K562 (cell line): ENCODE measurements around the gene TPGS1. TPM values are rescaled to one million over a fixed set of nuclear protein-coding genes. Genes with fewer than 3 reads are reported as not detected.

Source experiments
- ATAC-seq: fragments of 200-7000 bp; cut with Tn5 transposase; 3 replicates; pipeline ENCODE4 v1.9.1; 2020; ENCODE audit warnings: moderate library complexity
- BruUV-seq: library from RNA; stranded (reverse); fragments of 400-500 nt; replicated peaks from 2 replicates; lab custom pipeline; 2021; lab: Mats Ljungman, UMichigan
- CTCF ChIA-PET: fragments of 300-600 bp; formaldehyde crosslinking; extraction: SDS; loops from one replicate; lab custom pipeline; 2021; ENCODE audit warnings: low intra/inter-chr PET ratio; lab: Yijun Ruan, JAX
- POLR2A ChIA-PET: fragments of 300-600, 350-650 bp; sonication (Branson Sonifier 250); formaldehyde crosslinking; extraction: SDS; loops from one replicate; lab custom pipeline; 2021; ENCODE audit warnings: antibody characterized with exemption, inconsistent platforms; lab: Yijun Ruan, JAX
- DNase-seq, 4 experiments: peaks; one replicate each; pipeline versions ENCODE4 v3.0.0 to v3.0.0-alpha.2; 2011 to 2018; ENCODE audit warnings: low spot score in 3 of 4, mixed read lengths in 3 of 4; ENCODE audit errors: extremely low read depth in 1 of 4
- FAIRE-seq: peaks from 2 replicates; lab custom pipeline; 2011; peaks lifted over from hg19 to GRCh38; lab: Jason Lieb, UNC
- H2AFZ ChIP-seq: 2 replicates; pipeline ENCODE4 v1.6.0; 2011; ENCODE audit warnings: low read depth, low read length, control low read depth, inconsistent platforms
- H3K27ac ChIP-seq: fragments of 200-600 bp; 3 replicates; pipeline ENCODE4 v1.8.0; 2011; ENCODE audit warnings: low read depth, mild to moderate bottlenecking, control low read depth, inconsistent platforms, low read length, moderate library complexity, mixed read lengths; ENCODE audit errors: extremely low read depth
- H3K27me3 ChIP-seq, 2 experiments: fragments of 300-600 bp in 1 of 2; 2 replicates in 1 of 2; 3 replicates in 1 of 2; pipeline versions ENCODE4 v1.6.0 to v1.8.0; 2011; ENCODE audit warnings: inconsistent platforms in 2 of 2, low read length in 2 of 2, mild to moderate bottlenecking in 1 of 2, mixed read lengths in 1 of 2, moderate library complexity in 1 of 2; ENCODE audit not compliant: control insufficient read depth in 2 of 2, insufficient read depth in 2 of 2
- H3K36me3 ChIP-seq: fragments of 300-600 bp; 3 replicates; pipeline ENCODE4 v1.8.0; 2011; ENCODE audit warnings: mild to moderate bottlenecking, low read length, inconsistent platforms; ENCODE audit not compliant: control insufficient read depth, insufficient read depth
- H3K4me1 ChIP-seq, 2 experiments: fragments of 200-600 bp in 1 of 2; replicated peaks in 1 of 2; 2 replicates in 1 of 2; 3 replicates in 1 of 2; pipeline versions ENCODE4 v1.5.1 to v1.8.0; 2011; ENCODE audit warnings: inconsistent platforms in 2 of 2, low read length in 2 of 2, mild to moderate bottlenecking in 1 of 2, mixed read lengths in 1 of 2, moderate library complexity in 1 of 2; ENCODE audit not compliant: control insufficient read depth in 2 of 2, insufficient read depth in 2 of 2
- H3K4me2 ChIP-seq: 2 replicates; pipeline ENCODE4 v1.6.1; 2011; ENCODE audit warnings: low read length, control low read depth, inconsistent platforms, mixed read lengths; ENCODE audit not compliant: insufficient read depth
- H3K4me3 ChIP-seq: fragments of 200-600 bp; sonication (generic), shearing (Covaris generic); 2 replicates; pipeline ENCODE4 v1.5.1; 2016; ENCODE audit warnings: control low read depth, inconsistent platforms
- H3K79me2 ChIP-seq: fragments of 200-600 bp; 3 replicates; pipeline ENCODE4 v1.8.0; 2011; ENCODE audit warnings: low read length, inconsistent platforms; ENCODE audit not compliant: control insufficient read depth, insufficient read depth
- H3K9ac ChIP-seq, 2 experiments: 2 replicates each; pipeline versions ENCODE4 v1.6.0 to v1.6.1; 2011; ENCODE audit warnings: low read depth in 2 of 2, low read length in 2 of 2, control low read depth in 1 of 2, inconsistent platforms in 1 of 2, mild to moderate bottlenecking in 1 of 2, mixed read lengths in 1 of 2; ENCODE audit not compliant: insufficient read depth in 1 of 2
- H3K9me1 ChIP-seq: one replicate; pipeline ENCODE4 v1.6.0; 2011; ENCODE audit warnings: inconsistent platforms, mild to moderate bottlenecking, low read length, moderate library complexity; ENCODE audit not compliant: control insufficient read depth, insufficient read depth
- H3K9me3 ChIP-seq: replicated peaks from 2 replicates; pipeline ENCODE4 v1.5.1; 2011; ENCODE audit warnings: low read depth, low read length, inconsistent platforms; ENCODE audit not compliant: control insufficient read depth, insufficient read depth
- H4K20me1 ChIP-seq: replicated peaks from 2 replicates; pipeline ENCODE4 v1.6.1; 2011; ENCODE audit warnings: low read length, inconsistent platforms, mixed read lengths; ENCODE audit not compliant: control insufficient read depth, insufficient read depth
- ATF1 ChIP-seq, 2 experiments: fragments of 450-650 bp in 1 of 2; IDR thresholded peaks; 2 replicates each; pipeline ENCODE4 v1.6.1; 2016; ENCODE audit warnings: missing compliant biosample characterization in 1 of 2, missing genetic modification characterization in 1 of 2
- BCL6 ChIP-seq: fragments of 250-450 bp; sonication (Bioruptor Pico); IDR thresholded peaks from 2 replicates; pipeline ENCODE4 v1.4.0; 2020
- CHD1 ChIP-seq: fragments of 200-600 bp; sonication (generic); IDR thresholded peaks from one replicate; pipeline ENCODE4 v1.6.1; 2012; ENCODE audit warnings: mild to moderate bottlenecking, moderate library complexity, low read length, inconsistent platforms
- ETS2 ChIP-seq: IDR thresholded peaks from 2 replicates; pipeline ENCODE4 v1.6.1; 2016; ENCODE audit warnings: borderline replicate concordance, missing genetic modification characterization, mild to moderate bottlenecking, moderate library complexity, missing compliant biosample characterization; ENCODE audit not compliant: poor library complexity, severe bottlenecking
- GMEB1 ChIP-seq: fragments of 250-450 bp; sonication (Bioruptor Pico); IDR thresholded peaks from 2 replicates; pipeline ENCODE4 v1.4.0; 2020; ENCODE audit warnings: mild to moderate bottlenecking
- IFI16 ChIP-seq: fragments of 250-450 bp; sonication (Bioruptor Pico); IDR thresholded peaks from 2 replicates; pipeline ENCODE4 v2.1.2; 2022; ENCODE audit warnings: mild to moderate bottlenecking, inconsistent platforms
- KDM1A ChIP-seq, 2 experiments: fragments of 450-650 bp; IDR thresholded peaks; 2 replicates each; pipeline ENCODE4 v1.6.1; 2016; ENCODE audit warnings: mild to moderate bottlenecking in 2 of 2
- LEF1 ChIP-seq: fragments of 450-650 bp; IDR thresholded peaks from 2 replicates; pipeline ENCODE4 v1.6.1; 2016; ENCODE audit warnings: mild to moderate bottlenecking
- NFIC ChIP-seq: fragments of 450-650 bp; IDR thresholded peaks from 2 replicates; pipeline ENCODE4 v1.6.1; 2017; ENCODE audit warnings: mild to moderate bottlenecking, inconsistent platforms
- PURB ChIP-seq: sonication (generic); formaldehyde crosslinking; IDR thresholded peaks from 2 replicates; pipeline ENCODE4 v1.9.0; 2021; ENCODE audit warnings: low read depth, mild to moderate bottlenecking, missing genetic modification reagents
- SRSF9 ChIP-seq: fragments of 200-400 bp; formaldehyde crosslinking; IDR thresholded peaks from 2 replicates; pipeline ENCODE4 v1.6.1; 2017; ENCODE audit warnings: low read depth, low read length, borderline replicate concordance
- U2AF2 ChIP-seq: fragments of 200-400 bp; formaldehyde crosslinking; optimal IDR thresholded peaks from 2 replicates; pipeline ENCODE3; 2017; ENCODE audit warnings: low read depth, mild to moderate bottlenecking, low read length
- ZNF143 ChIP-seq: sonication (generic); formaldehyde crosslinking; IDR thresholded peaks from 2 replicates; pipeline ENCODE4 v1.9.0; 2022; ENCODE audit warnings: mild to moderate bottlenecking, missing genetic modification reagents
- ZNF507 ChIP-seq: conservative IDR thresholded peaks from 2 replicates; pipeline ENCODE4 v1.6.1; 2017; ENCODE audit warnings: missing genetic modification characterization, missing compliant biosample characterization
- ZNF512 ChIP-seq: IDR thresholded peaks from 2 replicates; pipeline ENCODE4 v1.6.1; 2016; ENCODE audit warnings: missing genetic modification characterization, missing compliant biosample characterization
- WGBS: fragments of 100-300 bp; shearing (Covaris generic); methylation state at CpG from one replicate; pipeline ENCODE4 v1.1.6; 2016; ENCODE audit warnings: low coverage, mixed read lengths; ENCODE audit not compliant: insufficient coverage; ENCODE audit errors: missing lambda C conversion rate; 5-methylcytosine and 5-hydroxymethylcytosine counted together
- in situ Hi-C: fragments of 300-500 bp; cut with MboI; formaldehyde crosslinking; loops from 4 replicates; pipeline ENCODE4 v1.15.0; 2018; ENCODE audit warnings: inconsistent platforms, mixed read lengths
- intact Hi-C: fragments of 100-400 bp; cut with micrococcal nuclease; formaldehyde crosslinking; loops from 2 replicates; pipeline ENCODE4 v1.14.2; 2022
- polyA plus RNA-seq, 8 experiments: library from polyadenylated mRNA; depleted of rRNA in 4 of 8; stranded (reverse) in 5 of 8; unstranded in 3 of 8; fragments of >200 nt; fragmentation: Nextera tagmentation in 2 of 8; fragmentation: Illumina TruSeq in 1 of 8; extraction: Ambion mirVana in 2 of 8; extraction: Trizol in 1 of 8; gene quantifications; 2 replicates each; pipeline versions ENCODE4 v1.2.1 to v1.2.3, GENCODE V29; 2011 to 2014; ENCODE audit warnings: inconsistent platforms in 1 of 8, missing spikeins in 1 of 8
- total RNA-seq, 7 experiments: library from RNA; depleted of rRNA in 6 of 7; stranded (reverse); fragments of >200 nt in 6 of 7; fragmentation: Illumina TruSeq in 2 of 7; extraction: Trizol in 2 of 7; gene quantifications; 2 replicates each; pipeline versions ENCODE4 v1.2.1 to v1.2.3, GENCODE V29; 2011 to 2021; ENCODE audit warnings: low replicate concordance in 1 of 7

The TPGS1 gene
- total and polyA plus RNA-seq, 9 of the 15 experiments (the other 6 are each of a cell fraction or from before 2014, with no cell fraction given): 0.30 to 31.6 (median 1.2) TPM; not detected in 2

- TF ChIP-seq GMEB1 (CRISPR knock-in tag): peak; percentile 61
- no peak for TF ChIP-seq ATF1 (CRISPR knock-in tag; IDR thresholded peaks at IDR 0.05)
- TF ChIP-seq ATF1 (tag; IDR thresholded peaks at IDR 0.05): peak; percentile 91
Observed at GRCh38 chr19:531009-531752, 23.9 kb downstream of the TPGS1 start (continued).

GRCh38 chr19:531753-532560 is 24.7 kb downstream of the TPGS1 start, which contains the start of gene CDC34:
TSS of gene CDC34 (plus strand) at chr19:531760. CDS start at chr19:531932, 172 bp downstream.
- peaks cover 9 to 82% of the 10 kb centered on the region in 2 experiments; a peak in 4 of 5 replicates for H3K4me1 ChIP-seq
- POLR2A ChIA-PET: interaction anchor here (0.6 to 2.8 kb wide), 14 partner anchors 9 to 1784 kb away, joined by 3 to 12 read pairs (median 6); partner anchors contain the start of gene BSG
- H3K9me3 ChIP-seq: peaks cover 4% of the 10 kb centered on the region
- BruUV-seq: no TSS peak
- peaks cover 36% of the 10 kb centered on the region; the same call in 1 of the 3 replicates for H3K36me3 ChIP-seq
- FAIRE-seq: no peak
- under 1% methylated on average over 18 of the region's 84 CpGs for WGBS
- peak within 1 kb of the TSS; percentile 97 for H3K4me3 ChIP-seq
- H3K9me1 ChIP-seq: peaks cover 6% of the 10 kb centered on the region
- H4K20me1 ChIP-seq: peaks cover 16% of the 10 kb centered on the region
- H3K79me2 ChIP-seq: peaks cover 49% of the 10 kb centered on the region
- peak; percentile 14 for ATAC-seq
- peak within 1 kb of the TSS; percentile 86 for H3K4me2 ChIP-seq
- intact Hi-C loops (loop anchor here (10.0 kb wide), 1 partner anchor 53 kb away; the partner anchor contains the start of gene HCN2), in situ Hi-C loops (no loop called here)
- peak within 1 kb of the TSS; percentile 83 to 99 for H3K9ac ChIP-seq
- DNase-seq: peak in 2 of 4 experiments; percentile 61 to 63
- CTCF ChIA-PET: no interaction called here
- H3K27ac ChIP-seq: peak within 1 kb of the TSS; percentile 90
- no peaks in the 10 kb centered on the region for H3K27me3 ChIP-seq
- peak within 1 kb of the TSS; percentile 97 for H2AFZ ChIP-seq
- TF ChIP-seq IFI16 (CRISPR knock-in tag) (no peak), U2AF2 (no peak), ZNF512 (tag) (no peak), BCL6 (CRISPR knock-in tag) (no peak), LEF1 (no peak), PURB (CRISPR knock-in tag) (no peak), CHD1 (peak; percentile 95), ZNF507 (tag) (no peak), KDM1A (IDR thresholded peaks at IDR 0.05) (no peak), ETS2 (no peak), ZNF143 (CRISPR knock-in tag) (no peak), NFIC (no peak), SRSF9 (no peak)
